Breast epithelium (tissue), 3 donors: Measurements from ENCODE around the gene CPNE5.

Source experiments
- CTCF ChIP-seq, 3 donors: fragments of 450-650 bp; IDR thresholded peaks; one replicate each; pipeline ENCODE4 v1.5.1; 2016 to 2017; ENCODE audit warnings: antibody characterized with exemption in 3 of 3, mild to moderate bottlenecking in 3 of 3, moderate library complexity in 3 of 3
- POLR2A ChIP-seq: fragments of 450-650 bp; IDR thresholded peaks from one replicate; pipeline ENCODE4 v1.6.1; 2016; ENCODE audit warnings: antibody characterized with exemption, mild to moderate bottlenecking, moderate library complexity

GRCh38 chr6:36825452-36825851, 13.8 kb downstream of the CPNE5 start:
- TF ChIP-seq CTCF (IDR thresholded peaks at IDR 0.05): no peak
- TF ChIP-seq POLR2A: no peak
